GM21528 (cell line): Measurements from ENCODE around the gene KRT78.

Experiments
- ATAC-seq: cut with Tn5 transposase; IDR thresholded peaks from one replicate; pipeline ENCODE4 v1.9.1; 2021; ENCODE audit warnings: mild to moderate bottlenecking, moderate library complexity; ENCODE audit not compliant: unreplicated experiment, low FRiP score

KRT78 gene

GRCh38 chr12:52844386-52844785 lies 4.4 kb downstream of the KRT78 start:
- no peak for ATAC-seq

DNA sequence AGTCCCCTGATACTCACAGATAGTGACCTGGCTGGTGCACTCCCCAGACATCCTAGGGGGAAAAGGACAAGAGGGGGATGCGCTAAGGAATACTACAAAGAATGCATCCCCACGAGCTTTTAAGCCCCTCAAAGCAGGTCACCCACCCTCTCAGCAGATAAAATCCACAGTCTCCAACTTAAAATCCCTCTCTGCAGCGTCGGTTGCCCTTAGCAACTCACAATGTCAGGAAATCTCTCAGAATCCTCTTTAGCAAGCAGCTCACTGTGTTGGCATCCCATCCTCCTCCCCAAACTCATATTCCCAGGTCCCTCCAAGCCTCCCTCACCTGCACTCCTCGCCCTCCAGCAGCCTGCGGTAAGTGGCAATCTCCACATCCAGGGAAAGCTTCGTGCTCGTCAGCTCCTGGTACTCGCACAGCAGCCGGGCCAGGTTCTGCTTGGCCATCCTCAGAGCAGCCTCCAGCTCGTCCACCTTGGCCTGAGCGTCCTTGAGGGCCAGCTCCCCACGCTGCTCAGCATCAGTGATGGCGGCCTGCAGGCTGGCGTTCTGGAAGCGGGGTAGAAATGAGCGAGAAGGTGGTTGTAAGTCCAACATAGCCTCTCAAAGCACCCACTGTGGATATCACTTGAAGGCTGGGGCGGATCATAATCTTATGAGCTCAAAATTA lies 9.2 kb downstream of the KRT78 start:
- no peak for ATAC-seq

DNA sequence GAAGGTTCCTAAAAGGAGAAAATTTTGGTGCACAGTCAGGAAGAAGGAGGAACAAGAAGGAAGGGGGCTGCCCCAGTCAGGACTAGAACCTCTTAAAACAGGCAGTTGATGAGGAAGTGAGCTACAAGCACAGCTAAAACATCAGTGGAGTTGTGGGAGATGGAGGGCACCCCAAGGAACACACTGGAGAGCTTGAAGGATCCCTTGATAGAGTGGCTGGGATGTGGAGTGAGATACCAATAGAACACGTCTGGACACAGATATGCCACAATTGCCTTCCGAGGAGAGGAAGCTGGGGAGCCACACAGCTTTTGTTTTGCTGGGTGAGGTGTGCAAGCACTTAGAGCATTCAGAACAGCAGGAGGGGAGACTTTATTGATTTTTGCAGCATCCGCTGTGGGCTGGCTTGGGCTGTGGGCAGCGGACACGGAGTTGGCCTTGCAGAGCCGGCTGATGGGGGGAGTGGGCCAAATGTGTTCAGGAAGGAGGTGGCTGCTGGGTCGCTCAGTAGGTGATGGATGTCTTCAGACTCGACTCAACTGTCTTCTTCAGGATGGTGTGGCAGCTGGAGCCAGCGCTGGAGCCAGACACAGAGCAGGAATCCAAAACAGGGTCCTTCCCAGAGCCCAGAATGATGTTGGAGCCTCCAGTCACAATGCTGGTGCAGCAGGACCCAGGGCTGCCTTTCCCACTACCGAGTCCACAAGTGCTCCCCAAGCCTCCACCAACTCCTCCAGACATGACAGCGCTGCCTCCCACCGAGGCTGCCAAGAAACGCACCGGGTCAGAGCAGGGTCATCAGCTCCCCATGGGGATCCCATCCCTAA lies 10.0 kb downstream of the KRT78 start:
- ATAC-seq: no peak

GRCh38 chr12:52837781-52838608 lies 10.8 kb downstream of the KRT78 start:
- no peak for ATAC-seq

DNA sequence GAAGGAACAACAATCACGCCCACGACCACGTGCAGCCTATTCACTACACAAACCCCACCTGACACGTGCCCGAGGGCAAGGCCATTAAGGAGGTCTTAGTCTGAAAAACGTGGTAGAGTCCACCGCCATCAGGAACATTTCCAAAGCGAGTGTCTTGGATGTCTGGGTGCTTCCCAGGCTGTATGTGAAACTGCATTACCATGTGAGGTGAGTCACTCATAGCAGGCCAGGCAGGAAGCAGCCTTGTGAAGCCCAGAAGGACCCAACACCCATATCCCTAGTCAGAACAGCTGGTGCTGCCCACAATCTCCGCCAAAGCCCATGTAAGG lies 11.4 kb downstream of the KRT78 start:
- ATAC-seq: no peak

GRCh38 chr12:52836491-52837412 lies 12.0 kb downstream of the KRT78 start:
- ATAC-seq: no peak

GRCh38 chr12:52836042-52836466 lies 12.7 kb downstream of the KRT78 start:
- ATAC-seq: no peak

DNA sequence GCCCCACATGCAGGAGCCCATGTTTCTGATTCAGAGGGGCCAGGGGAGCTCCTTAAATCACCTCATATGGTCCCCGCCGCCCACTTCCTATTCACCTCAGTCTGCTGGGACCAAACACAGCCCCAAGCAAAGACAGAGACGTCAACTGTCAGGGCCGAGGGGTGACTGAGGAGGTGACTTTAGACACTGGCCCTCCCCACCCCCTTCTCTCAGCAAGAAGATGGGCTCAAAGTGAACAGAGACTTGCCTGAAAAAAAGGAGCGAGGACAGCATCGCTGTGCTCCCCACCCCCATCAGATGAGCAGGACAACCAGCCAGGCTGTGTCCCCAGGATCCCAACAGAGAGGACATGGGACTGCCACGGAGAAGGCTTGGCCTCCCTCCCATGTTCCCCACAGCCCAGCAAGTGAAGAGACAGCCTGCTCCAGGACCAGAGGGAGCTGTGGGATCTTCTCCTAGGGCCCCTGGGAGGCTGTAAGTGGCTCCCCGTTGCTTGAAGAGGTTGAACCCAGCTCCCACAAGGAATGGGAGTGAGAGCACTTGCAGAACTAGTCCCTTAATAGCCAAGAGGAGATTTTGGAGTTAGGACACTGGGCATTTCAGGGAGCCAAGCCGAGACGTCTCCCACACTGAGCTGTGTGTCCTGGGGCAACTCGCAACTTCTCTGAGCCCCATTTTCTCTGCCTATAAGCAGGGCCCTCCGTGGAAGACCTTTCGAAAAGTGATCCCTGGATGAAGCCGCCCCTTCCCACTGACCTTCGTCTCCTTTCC lies 13.3 kb downstream of the KRT78 start:
- ATAC-seq: no peak

DNA sequence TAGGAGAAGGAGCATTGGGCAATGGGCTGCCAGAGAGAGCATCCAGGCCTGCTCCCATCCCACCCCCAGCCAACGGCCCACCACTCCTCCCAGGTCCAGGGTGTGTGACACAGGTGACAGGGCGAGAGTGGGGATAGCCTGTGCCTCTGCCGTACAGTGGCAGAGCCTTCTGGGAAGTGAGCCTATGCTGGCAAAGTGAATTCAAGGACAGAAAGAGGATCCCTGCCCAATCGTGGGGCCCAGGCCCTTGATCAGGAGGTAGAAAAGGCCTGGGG lies 14.1 kb downstream of the KRT78 start:
- ATAC-seq: no peak

GRCh38 chr12:52833922-52834726 lies 14.7 kb downstream of the KRT78 start, which contains the start of gene KRT79:
TSS of gene KRT79 (minus strand) at chr12:52834311. CDS start at chr12:52834260, 51 bp downstream.
- ATAC-seq: no peak

DNA sequence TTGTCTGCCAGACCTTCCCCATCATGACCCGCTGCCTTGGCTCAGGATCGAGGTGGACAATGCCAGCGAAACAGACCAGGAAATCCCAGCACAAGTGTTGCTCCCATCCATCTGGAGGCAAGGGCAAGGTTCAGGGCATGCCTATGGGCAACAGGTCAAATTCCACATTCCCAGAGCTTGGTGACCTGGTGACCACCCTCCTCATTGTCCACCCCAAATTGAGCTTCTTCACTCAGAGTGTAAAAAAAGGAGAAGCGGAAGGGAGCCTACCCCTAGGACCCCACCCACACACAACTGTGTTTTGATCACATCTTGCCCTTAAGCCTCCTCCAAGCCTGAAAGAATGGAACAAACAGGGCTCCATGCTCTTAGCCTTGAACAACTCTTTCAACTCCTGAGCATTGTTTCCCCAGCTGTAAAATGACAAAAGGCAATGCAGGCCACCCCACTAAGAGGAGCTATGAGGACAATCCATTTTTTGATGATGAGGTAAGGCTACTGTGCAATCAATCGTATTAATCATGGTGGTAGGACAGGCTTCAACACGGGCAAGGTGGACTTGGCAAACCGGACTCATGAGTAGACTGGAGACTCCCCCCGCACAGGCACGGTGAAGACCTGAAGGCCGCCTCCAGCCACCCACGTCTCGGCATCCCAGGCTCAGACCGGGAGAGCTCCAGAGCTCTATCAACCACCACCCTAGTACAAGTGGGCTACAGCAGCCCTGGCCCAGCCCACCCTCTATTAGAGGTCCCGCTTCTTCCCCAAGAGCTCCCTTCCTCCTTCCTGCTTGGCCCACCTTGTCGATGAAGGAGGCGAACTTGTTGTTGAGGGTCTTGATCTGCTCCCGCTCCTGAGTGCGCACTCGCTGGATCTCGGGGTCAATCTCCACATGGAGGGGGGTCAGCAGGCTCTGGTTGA lies 15.5 kb downstream of the KRT78 start:
- no peak for ATAC-seq

DNA sequence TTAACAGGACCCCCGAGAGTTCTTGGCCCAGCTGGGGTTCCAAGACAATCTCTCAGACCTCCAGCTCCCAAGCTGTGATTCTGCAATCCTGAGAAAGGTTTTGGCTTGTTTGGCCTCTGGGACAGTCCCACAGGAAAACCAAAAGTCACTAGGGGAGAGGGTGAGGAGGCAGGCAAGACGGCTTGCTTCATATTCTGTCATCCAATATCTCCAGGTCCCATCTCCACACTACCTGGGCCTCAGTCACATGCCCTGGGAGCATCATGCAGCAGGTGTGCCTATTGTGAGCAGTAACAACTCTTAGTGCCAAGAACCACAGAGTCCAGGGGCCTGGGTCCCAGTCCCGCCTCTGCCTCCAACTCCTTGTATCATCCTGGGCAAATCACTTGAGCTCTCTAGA lies 16.3 kb downstream of the KRT78 start:
- ATAC-seq: no peak

GRCh38 chr12:52831251-52831650 lies 17.5 kb downstream of the KRT78 start:
- no peak for ATAC-seq

DNA sequence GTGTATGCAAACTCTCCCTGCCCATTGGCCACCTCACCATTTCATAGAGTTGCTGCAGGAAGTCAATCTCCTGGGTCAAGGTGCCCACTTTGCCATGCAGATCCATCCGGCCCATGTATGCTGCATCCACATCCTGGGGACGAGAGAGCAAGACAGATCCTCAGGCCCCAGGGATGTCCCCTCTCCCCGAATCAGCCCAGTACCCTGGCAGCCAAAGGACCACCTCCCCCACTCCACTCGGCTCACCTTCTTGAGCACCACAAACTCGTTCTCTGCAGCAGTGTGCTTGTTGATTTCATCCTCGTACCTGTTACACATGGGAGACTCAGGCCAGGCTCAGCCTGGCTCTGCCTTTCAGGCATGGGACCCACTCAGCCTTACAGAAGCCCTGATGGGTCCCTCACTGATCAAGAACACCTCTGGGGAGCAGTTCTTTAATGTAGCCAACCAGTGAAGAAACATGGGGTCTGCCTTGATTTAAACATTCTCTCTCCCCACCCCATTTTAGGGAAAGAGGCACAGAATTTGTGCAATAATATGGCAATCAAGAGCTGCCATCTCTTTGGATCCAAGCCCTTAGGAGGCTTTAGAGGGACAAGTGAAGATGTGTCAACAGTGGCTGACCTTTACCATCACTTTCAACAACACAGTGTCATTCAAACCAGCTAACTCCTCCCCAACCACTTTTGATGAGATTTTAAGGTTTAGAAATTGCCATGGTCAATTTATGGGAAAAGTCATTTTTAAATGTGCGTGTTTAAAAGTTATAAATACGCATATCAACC lies 18.6 kb downstream of the KRT78 start:
- ATAC-seq: no peak

GRCh38 chr12:52828591-52829021 lies 20.2 kb downstream of the KRT78 start:
- ATAC-seq: no peak

- ATAC-seq: no peak
Measured at GRCh38 chr12:52828156-52828555, 20.6 kb downstream of the KRT78 start.

DNA sequence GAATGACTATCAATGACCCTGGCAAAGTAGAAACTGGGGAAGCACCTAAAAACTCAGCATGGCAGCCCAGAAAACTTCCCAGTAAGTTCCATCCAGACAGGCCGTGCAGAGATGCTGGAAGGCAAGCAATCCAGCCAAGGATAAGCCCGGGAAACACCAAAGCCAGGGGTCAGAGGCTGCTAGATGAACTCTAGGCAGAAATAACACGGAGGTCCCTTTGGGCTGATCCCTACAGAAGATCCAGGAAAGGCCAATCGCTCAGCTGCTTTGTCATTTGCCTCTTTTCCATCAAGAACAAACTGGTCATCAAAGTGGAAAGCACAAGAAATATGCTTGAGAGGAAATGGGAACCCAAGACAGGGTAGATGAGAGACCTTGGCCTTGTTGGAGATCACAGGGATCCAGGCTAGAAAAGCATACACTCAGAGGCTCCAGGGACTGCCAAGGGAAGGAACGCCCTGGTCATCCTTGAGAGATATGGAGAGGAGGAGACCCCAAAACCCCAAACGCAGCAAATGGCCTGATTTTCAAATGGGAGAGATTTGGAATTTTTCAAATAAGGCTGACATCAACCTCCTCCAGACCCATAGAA lies 21.2 kb downstream of the KRT78 start:
- no peak for ATAC-seq
